ENCODE data around the gene AKAP8L. TPM values are rescaled to one million over a fixed set of nuclear protein-coding genes. Genes with fewer than 3 reads are reported as not detected.

Gene AKAP8L
- total and polyA plus RNA-seq, 2 of the 8 experiments (the other 6 are each of a cell fraction or from before 2014, with no cell fraction given) = 75.1 to 138 TPM

DNA sequence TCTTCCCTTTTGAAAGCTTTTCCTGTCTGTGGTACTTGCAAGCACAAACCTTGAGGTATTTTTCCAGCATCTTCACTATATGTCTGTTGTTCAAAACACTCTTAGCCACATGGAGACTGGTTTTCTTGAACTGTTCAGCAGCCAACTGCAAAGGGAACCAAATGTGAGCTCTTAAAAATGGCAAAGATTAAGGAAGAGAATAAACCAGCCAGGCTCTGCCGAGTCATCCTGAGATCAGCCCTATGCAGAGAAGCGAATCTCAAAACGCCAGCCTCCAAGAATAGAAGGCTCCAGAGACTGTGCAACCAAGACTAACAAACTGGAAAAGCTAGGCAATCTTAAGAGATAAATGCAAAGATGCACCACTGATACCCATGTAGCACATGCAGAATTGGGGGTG lies 59.9 kb downstream of the AKAP8L start (continued):
- TF ChIP-seq, protein P1, sequence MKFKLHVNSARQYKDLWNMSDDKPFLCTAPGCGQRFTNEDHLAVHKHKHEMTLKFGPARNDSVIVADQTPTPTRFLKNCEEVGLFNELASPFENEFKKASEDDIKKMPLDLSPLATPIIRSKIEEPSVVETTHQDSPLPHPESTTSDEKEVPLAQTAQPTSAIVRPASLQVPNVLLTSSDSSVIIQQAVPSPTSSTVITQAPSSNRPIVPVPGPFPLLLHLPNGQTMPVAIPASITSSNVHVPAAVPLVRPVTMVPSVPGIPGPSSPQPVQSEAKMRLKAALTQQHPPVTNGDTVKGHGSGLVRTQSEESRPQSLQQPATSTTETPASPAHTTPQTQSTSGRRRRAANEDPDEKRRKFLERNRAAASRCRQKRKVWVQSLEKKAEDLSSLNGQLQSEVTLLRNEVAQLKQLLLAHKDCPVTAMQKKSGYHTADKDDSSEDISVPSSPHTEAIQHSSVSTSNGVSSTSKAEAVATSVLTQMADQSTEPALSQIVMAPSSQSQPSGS (IDR thresholded peaks at IDR 0.05; ENCODE audit: low read length) = no peak

Data from H1 (cell line).